GM04503 (cell line): Measurements from ENCODE around the gene SUPT5H.
A peak's percentile ranks its signal among the peaks of the same experiment; 100 is the strongest.
"Not testable (repeated sequence)": the region's sequence is repeated elsewhere in the genome, so short reads cannot be mapped to it uniquely, and the experiment has no call there.

Experiments used
- DNase-seq: peaks from one replicate; pipeline ENCODE4 v3.0.0-alpha.2; 2012; ENCODE audit warnings: low read depth

SUPT5H gene

DNA sequence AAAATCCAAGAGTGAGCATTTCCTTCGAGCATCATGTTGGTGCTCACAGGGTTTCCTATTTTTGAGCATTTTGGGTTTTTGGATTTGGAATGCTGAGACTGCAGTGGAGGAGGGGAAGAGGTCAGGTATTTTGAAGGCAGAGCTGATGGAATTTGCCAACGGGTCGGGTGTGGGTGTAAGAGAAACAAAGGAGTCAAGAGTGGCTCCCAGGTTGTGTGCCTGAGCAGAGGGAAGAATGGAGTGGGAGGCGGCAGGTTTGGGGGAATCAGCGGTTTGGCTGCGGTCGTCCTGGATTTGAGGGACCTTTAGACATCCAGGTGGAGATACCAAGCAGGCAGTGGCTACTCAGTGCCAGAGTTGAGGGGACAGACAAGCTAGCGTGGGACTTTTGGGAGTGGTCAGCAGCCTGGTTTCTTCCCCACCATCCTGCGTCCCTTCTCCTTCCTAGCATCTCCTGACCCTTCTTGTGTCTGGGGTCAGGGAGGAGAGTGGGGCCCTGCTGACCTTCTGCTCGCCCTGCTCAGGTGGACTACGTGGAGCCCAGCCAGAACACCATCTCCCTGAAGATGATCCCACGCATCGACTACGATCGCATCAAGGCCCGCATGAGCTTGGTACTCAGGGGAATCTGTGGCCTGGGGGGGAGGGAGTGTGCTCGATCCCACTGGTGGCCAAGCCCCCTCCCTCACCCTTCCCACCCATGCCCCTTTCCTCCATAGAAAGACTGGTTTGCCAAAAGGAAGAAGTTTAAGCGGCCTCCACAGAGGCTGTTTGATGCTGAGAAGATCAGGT lies 20.8 kb downstream of the SUPT5H start:
- DNase-seq: no peak

DNA sequence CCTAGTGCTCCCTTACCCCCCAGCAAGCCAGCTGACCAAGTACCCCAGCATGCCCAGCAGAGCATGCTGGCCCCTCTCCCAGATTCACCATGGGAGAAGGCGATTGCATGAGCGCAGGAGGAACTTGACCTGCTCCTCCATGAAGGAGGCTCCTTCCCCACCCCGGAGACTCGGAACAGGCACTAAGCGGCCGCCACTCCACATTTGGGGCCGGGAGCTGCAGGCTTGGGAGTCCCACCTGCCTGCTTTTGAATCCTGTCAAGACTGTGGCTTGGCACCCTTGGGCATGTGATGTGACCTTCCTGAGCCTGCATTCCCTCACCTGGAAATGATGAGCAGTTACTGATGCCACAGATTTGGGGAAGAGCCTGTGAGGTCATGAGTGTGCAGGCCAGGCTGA lies 22.6 kb downstream of the SUPT5H start:
- DNase-seq: no peak

DNA sequence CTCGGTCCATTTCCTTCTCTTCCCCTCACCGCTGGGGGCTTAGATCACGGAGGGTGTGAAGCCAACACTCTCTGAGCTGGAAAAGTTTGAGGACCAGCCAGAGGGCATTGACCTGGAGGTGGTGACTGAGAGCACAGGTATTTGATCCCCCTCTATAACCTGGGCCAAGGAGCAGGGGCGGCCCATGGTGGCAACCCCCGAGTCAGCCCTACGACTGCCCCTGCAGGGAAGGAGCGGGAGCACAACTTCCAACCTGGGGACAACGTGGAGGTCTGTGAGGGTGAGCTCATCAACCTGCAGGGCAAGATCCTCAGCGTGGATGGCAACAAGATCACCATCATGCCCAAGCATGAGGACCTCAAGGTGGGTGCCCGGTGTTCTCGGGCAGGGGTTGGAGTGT lies 23.7 kb downstream of the SUPT5H start:
- no peak for DNase-seq

DNA sequence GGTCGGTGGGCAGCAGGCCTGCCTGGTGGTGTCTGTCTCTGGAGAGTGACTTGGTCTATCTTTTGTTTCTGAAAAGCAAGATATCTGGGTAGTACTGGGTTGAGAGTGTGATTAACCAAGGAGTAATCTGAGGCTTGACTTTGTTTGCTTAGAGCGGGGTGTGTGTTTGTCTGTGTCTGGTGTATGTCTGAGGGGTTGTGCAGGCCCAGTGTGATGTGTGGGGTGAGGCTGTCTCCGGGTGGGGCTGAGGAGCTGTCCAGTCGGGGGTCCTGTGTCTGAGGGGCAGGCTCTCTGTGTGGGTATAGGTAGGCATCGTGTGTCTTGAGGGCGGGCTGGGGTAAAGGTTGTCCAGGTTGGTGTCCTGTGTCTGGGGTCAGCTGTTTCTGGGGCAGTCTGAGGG lies 24.2 kb downstream of the SUPT5H start:
- DNase-seq: no peak

DNA sequence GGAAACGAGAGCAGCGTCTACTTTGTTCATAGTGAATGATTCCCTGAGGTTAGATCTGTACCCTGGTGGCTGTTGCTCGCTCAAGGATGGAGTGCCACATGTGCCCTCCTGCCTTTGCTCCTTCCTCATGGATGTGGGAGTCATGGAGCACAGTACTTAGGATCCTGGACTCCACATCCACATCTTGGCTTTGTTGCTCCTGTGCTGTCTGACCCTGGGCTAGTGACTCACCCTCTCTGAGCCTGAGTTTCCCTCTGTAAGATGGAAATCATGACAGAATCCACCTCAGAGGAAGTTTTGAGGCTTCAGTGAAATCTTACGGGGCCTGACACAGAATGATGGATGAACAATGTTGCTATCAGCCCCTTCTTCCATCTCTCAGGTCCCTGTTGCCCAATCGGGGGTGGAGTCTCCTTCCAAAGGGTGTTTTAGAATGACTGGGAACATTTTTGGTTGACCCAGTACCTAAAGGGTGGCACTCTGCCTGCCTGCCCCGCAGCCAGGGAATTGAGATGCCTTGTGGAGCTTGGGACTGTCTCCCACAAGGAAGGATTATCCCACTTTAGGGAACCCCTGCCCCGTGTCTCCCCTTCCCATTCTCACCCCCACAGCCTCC lies 25.4 kb downstream of the SUPT5H start:
- no peak for DNase-seq

DNA sequence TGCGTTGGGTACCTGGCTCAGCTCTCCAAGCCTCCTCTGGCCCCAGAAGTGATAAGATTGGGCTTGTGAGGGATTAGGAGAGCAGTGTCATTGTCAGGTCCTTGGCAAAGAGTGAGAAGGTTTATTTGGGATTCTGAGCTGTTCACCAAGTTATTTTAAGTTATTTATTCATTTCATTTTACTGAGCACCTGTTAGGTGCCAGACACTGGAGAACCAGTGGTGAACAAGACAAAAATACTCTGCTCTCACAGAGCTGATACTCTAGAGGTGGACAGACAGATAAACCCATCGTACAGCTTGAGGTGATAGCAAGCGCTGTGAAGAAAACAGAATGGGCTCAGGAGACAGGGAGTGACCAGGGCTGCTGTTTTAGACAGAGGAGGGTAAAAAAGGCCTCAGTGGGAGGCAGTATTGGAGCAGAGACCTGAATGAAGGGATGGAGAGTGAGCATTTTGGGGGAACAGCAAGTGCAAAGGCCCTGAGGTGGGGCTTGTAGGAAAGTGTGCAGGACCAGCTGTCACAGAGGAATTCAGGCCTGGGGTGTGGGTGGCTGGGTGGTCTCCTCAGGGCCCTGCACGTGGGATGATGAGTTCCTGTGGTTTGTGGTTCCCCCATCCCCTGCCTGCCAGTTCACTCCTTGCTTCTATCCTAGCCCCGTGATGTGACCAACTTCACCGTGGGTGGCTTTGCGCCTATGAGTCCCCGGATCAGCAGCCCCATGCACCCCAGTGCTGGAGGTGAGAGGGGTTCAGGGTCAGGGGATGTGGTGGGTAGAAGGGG lies 26.6 kb downstream of the SUPT5H start:
- no peak for DNase-seq

DNA sequence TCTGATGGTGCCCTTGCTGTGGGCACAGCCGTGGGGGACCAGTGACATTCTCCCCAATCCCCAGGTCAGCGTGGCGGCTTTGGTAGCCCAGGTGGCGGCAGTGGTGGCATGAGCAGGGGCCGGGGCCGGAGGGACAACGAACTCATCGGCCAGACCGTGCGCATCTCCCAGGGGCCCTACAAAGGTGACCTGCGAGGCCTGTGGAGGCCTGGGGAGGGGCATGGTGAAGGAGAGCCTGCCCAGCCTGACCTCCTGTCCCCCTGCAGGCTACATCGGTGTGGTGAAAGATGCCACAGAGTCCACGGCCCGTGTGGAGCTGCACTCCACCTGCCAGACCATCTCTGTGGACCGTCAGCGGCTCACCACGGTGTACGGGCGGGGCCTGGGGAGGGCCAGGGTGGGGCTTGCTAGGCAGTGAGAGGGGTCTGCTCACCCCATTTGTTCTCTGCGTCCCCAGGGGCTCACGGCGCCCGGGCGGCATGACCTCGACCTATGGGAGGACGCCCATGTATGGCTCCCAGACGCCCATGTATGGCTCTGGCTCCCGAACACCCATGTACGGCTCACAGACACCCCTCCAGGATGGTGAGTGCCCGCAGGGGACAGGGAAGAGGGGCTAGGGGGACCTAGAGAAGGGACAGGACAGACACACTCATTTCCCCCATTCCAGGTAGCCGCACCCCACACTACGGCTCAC lies 27.5 kb downstream of the SUPT5H start:
- no peak for DNase-seq

DNA sequence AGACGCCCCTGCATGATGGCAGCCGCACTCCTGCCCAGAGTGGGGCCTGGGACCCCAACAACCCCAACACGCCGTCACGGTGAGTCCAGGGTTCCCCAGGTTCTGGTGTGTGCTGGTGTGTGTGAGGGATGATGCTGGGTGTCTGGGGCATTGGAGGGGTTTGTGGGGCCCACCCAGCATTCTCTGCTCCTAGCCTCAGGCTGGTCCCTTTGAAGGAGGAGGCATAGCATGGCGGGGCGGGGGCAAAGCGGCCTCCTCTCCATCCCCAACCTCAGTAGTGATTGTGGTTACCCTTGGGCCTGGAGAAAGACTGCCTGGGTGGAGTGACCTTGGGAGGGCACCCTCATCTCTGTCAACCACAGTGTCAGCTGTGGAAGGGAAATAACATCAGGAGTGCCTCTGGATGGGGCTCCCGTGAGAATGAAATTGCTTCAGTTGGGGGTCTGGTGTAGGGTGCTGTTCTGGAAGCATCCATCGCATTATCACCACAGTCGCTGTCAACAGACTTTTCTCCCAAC lies 28.1 kb downstream of the SUPT5H start:
- DNase-seq: no peak

DNA sequence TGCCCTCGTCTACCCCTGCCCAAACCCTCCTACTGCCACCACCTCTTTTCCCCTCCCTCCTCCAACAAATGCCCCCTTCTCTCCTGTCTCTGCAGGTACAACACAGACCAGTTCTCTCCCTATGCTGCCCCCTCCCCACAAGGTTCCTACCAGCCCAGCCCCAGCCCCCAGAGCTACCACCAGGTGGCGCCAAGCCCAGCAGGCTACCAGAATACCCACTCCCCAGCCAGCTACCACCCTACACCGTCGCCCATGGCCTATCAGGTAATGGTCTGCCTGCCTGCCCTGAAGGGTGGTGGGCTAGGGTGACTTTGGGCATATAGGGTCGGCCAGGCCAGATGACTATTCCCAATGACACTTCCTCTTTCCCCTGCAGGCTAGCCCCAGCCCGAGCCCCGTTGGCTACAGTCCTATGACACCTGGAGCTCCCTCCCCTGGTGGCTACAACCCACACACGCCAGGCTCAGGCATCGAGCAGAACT lies 28.8 kb downstream of the SUPT5H start:
- DNase-seq: no peak

DNA sequence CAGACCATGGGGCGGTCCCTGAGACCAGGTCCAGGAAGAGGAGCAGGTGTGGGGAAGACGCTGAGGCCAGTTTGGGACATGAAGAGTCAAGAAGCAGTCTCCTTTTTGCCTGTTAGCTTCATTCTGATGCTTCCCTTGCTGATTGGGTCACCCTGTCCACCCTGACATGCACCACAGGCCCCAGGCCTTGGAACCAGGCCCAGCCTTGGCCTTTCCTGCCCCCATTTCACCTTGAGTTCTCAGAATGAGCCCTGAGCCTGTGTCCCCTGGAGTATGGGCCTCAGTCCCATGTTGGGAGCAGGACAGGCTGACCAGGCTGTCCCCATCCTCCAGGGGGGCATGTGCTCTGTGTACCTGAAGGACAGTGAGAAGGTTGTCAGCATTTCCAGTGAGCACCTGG lies 30.4 kb downstream of the SUPT5H start:
- no peak for DNase-seq

DNA sequence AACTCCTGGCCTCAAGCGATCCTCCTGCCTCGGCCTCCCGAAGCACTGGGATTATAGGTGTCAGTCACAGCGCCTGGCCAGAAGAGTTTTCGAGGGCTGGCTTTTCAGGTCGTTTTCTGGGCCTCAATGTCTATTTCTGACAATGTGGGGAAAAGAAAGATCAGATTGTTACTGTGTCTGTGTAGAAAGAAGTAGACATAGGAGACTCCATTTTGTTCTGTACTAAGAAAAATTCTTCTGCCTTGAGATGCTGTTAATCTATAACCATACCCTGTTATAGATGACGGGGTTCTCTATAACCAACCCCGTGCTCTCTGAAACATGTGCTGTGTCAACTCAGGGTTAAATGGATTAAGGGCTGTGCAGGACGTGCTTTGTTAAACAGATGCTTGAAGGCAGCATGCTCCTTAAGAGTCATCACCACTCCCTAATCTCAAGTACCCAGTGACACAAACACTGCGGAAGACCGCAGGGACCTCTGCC lies 34.0 kb downstream of the SUPT5H start:
- not testable (repeated sequence) for DNase-seq

DNA sequence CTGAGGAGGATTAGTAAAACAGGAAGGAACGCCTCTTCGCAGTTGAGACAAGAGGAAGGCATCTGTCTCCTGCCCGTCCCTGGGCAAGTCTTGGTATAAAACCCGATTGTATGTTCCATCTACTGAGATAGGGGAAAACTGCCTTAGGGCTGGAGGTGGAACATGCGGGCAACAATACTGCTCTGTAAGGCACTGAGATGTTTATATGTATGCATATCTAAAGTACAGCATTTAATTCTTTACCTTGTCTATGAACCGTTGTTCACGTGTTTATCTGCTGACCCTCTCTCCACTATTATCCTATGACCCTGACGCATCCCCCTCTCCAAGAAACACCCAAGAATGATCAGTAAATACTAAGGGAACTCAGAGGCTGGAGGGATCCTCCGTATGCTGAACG lies 34.5 kb downstream of the SUPT5H start:
- no peak for DNase-seq

DNA sequence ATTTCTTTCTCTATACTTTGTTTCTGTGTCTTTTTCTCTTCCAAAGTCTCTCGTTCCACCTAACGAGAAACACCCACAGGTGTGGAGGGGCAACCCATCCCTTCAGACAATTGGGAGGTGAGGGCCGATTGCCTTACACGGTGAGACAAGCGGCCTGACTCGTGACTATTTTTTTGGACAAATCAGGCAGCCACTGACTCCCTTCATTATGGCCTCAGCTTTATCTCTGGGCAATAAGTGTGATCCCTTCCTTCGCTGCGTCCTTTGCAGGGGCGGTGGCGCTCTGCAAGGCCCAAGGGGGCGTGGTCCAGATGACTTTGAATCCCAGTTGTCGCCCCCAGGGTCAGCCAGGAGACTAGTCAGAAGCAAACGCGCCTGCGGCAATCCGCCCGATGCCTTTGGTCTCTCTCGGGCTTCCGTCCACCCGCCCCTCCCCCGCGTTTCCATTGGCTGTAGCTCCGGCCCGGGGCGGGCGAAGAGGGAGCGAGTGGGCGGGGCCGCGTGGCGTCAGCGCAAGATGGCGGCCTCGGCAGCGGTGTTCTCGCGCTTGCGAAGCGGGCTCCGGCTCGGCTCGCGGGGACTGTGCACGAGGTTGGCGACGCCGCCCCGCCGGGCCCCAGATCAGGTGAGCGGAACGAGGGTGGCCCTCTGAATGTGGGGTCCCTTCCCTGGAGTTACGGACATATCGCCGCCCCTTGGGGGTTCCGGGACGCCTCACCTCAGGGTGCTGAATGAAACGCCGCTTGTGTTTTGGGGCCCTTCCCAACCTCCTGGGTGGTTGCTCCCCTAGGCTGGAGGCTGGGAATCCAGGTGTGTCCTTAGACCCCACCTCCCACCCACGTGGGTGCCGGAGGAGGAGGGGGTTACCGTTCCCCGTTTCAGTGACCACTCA lies 35.2 kb downstream of the SUPT5H start, which contains the start of gene TIMM50:
Gene TIMM50 (plus strand): TSS at position 502 of the 892 bp plus-strand sequence. CDS start 16 bp downstream, at position 518.
- DNase-seq: peak; percentile 65

DNA sequence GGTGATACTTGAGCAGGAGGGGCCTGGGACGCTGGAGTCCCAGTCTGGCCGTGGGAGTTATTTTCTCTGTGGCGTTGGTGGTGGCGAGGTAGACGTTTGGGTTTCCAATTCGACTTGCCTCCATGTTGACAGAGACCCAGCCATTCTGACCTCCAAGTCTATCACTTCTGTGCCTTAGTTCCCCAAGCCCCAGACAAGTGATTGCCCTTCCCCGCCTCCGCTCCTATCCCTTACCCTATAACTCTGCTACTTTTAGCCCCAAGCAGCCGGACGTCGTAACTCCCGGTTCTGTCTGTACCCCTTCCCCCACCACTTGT lies 35.8 kb downstream of the SUPT5H start:
- DNase-seq: no peak

DNA sequence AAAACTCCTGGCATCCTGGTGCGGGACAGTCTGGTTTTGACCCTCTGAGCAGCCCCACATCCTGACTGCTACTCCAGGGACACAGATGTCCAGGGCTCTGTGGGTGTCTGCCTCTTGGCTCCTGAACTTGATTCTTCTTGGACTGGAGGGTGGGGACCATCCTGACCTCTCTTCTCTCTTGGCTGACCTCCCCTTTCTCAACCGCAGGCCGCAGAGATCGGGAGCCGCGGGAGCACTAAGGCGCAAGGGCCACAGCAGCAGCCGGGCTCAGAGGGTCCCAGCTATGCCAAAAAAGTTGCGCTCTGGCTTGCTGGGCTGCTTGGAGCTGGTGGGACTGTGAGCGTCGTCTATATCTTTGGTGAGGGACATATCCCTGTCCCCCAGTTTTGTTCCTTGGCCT lies 36.3 kb downstream of the SUPT5H start:
- no peak for DNase-seq

DNA sequence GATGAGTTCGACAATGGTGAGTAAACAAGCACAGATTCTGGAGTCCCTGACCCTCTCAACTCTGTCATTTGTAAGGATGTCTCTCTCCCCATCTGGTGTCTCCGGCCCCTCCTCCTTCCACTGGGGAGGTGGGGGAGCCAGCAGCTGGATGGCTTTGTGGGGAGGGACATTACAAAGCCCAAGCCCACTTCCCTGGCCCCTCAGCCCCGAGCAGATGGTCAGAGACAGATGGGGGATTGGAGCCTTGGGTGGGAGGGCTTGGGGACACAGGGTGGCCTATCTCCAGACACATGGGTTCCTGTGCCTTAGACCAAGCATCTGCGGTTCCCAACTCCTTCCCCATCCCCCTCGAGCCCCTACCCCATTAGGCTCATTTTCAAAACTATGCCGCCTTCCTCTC lies 37.8 kb downstream of the SUPT5H start:
- no peak for DNase-seq

DNA sequence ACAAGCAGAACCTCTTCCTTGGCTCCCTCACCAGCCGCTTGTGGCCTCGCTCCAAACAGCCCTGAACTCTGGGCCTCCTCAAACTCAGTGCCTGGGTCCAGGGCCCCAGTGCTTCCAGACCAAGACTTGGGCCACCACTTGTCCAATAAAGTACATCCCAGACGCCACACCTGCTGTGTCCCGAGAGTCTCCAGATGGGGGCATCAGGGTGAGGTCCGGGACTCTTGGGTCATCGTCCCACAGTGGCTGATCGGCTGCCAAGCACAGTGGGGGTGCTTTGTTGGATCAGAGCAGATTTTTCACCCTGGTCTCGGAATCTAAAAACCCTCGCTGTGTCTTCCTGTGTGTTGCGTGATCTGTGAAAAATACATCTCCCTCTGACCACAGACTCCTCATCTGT lies 44.4 kb downstream of the SUPT5H start:
- no peak for DNase-seq

DNA sequence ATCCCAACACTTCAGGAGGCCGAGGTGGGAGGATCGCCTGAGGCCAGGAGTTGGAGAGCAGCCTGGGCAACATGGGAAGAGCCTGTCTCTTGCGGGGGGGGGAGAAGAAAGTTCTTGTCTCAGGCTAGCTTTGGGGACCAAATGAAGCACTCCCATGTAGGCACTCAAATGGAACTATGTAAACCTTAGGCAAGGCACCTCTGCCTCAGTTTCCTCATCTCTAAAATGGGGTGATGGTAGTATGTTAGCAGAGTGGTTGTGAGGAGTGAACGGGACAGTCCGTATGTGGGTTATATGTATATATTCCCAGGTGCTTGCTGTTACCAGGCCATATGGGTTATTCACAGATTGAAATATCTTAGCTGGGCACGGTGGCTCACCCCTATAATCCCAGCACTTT lies 46.8 kb downstream of the SUPT5H start:
- DNase-seq: no peak

DNA sequence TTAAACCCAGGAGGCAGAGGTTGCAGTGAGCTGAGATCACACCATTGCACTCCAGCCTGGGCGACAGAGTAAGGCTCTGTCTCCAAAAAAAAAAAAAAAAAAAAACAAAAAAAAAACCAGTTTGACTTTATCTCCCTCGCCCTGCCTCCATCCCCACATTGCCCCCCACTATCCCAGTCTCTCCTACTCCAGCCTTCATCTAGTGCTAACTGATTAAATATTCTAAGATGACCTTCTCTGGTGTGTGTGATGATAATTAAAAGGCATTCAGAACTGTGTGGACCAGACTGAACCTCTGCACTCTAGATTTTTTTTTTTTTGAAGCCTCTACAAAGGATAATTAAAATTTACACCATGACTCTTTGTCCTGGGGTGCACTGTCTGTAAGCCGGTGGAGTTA lies 47.4 kb downstream of the SUPT5H start:
- no peak for DNase-seq

DNA sequence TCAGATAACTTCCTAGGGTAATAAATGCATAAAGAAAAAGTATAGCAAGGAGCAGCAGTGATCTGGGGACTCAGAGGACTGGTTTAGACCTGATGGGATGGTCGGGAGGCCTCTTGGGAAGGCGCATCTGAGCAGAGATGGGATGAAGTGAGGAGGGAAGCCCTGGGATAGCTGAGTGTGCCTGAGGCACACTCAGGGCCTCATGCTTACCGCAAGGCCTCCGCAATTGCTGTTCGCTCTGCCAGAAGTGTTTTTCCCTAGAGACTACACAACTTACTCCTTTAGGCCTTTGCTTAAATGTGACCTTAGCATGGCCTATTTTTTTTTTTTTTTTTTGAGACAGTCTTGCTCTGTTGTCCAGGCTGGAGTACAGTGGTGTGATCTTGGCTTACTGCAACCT lies 49.3 kb downstream of the SUPT5H start:
- no peak for DNase-seq

DNA sequence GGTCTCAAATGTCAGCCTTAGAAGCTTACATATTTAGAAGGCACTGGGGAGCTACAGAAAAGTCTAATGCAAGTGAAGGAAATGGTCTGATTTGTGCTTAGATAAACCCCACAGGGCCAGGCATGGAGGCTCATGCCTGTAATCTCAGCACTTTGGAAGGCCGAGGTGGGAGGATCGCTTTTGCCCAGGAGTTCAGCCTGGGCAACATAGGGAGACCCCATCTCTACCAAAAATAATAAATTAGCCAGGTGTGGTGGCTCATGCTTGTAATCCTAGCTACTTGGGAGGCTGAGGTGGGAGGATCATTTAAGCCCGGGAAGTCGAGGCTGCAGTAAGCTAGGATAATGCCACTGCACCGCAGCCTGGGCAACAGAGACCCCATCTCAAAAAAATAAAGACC lies 50.7 kb downstream of the SUPT5H start:
- no peak for DNase-seq
